ENCODE measurements around the gene CTNNA3. TPM values are rescaled to one million over a fixed set of nuclear protein-coding genes. Genes with fewer than 3 reads are reported as not detected.

The CTNNA3 gene
- total RNA-seq, 4 donors from 2014 or later: 0.68 to 75.2 (median 1.4) TPM

- H3K4me1 ChIP-seq: no peaks in the 10 kb centered on the region
- in situ Hi-C loops (cut with MboI; ENCODE audit: low pct_ligation_motif_present in 1 of 4, low pct_unique_long_range_greater_than_20kb in 1 of 4, low sequenced_read_pairs in 3 of 4): no loop called here
- 71 to 86% methylated on average over 1 to 2 of the region's 2 CpGs for WGBS, 2 donors (ENCODE audit: low coverage in 1 of 2)
- H3K36me3 ChIP-seq: no peaks in the 10 kb centered on the region
- no peak for DNase-seq
- no peak overlapping the region for H3K27ac ChIP-seq
- intact Hi-C loops (cut with DNase I; ENCODE audit: low total_unique reads): no loop called here
- TF ChIP-seq CTCF (IDR thresholded peaks at IDR 0.05) (no peak), POLR2AphosphoS5 (IDR thresholded peaks at IDR 0.05) (no peak), POLR2A (IDR thresholded peaks at IDR 0.05) (no peak), EP300 (IDR thresholded peaks at IDR 0.05; ENCODE audit: low read depth) (no peak)
- no peaks in the 10 kb centered on the region for H3K27me3 ChIP-seq
- no peak overlapping the region for H3K4me3 ChIP-seq
- H3K9me3 ChIP-seq: no peaks in the 10 kb centered on the region
Measured at GRCh38 chr10:67296926-67297325, 399.1 kb downstream of the CTNNA3 start.

- Histone ChIP-seq H3K4me1 (no peaks in the 10 kb centered on the region), H3K27ac (no peak overlapping the region), H3K4me3 (no peak overlapping the region), H3K36me3 (no peaks in the 10 kb centered on the region), H3K27me3 (no peaks in the 10 kb centered on the region), H3K9me3 (no peaks in the 10 kb centered on the region)
- intact Hi-C loops (cut with DNase I; ENCODE audit: low total_unique reads): no loop called here
- no peak for DNase-seq
- in situ Hi-C loops (cut with MboI; ENCODE audit: low pct_ligation_motif_present in 1 of 4, low pct_unique_long_range_greater_than_20kb in 1 of 4, low sequenced_read_pairs in 3 of 4): no loop called here
- WGBS, 2 donors (ENCODE audit: low coverage in 1 of 2): 71 to 78% methylated on average over 3 of the region's 3 CpGs
- no peak for TF ChIP-seq POLR2A (IDR thresholded peaks at IDR 0.05)
- no peak for TF ChIP-seq POLR2AphosphoS5 (IDR thresholded peaks at IDR 0.05)
- no peak for TF ChIP-seq EP300 (IDR thresholded peaks at IDR 0.05; ENCODE audit: low read depth)
- TF ChIP-seq CTCF (IDR thresholded peaks at IDR 0.05): no peak
Measured at GRCh38 chr10:67288688-67289410, 407.1 kb downstream of the CTNNA3 start.

- TF ChIP-seq POLR2AphosphoS5 (IDR thresholded peaks at IDR 0.05) (no peak), EP300 (IDR thresholded peaks at IDR 0.05; ENCODE audit: low read depth) (no peak), CTCF (IDR thresholded peaks at IDR 0.05) (no peak), POLR2A (IDR thresholded peaks at IDR 0.05) (no peak)
- no peak overlapping the region for H3K4me3 ChIP-seq
- no peak overlapping the region for H3K27ac ChIP-seq
- H3K36me3 ChIP-seq: no peaks in the 10 kb centered on the region
- no peak for DNase-seq
- in situ Hi-C loops (cut with MboI; ENCODE audit: low pct_ligation_motif_present in 1 of 4, low pct_unique_long_range_greater_than_20kb in 1 of 4, low sequenced_read_pairs in 3 of 4) (no loop called here), intact Hi-C loops (cut with DNase I; ENCODE audit: low total_unique reads) (no loop called here)
- 45 to 46% methylated on average over 1 of the region's 1 CpG for WGBS, 2 donors (ENCODE audit: low coverage in 1 of 2)
- H3K4me1 ChIP-seq: no peaks in the 10 kb centered on the region
- H3K9me3 ChIP-seq: no peaks in the 10 kb centered on the region
- H3K27me3 ChIP-seq: no peaks in the 10 kb centered on the region
Measured at GRCh38 chr10:67284589-67284988, 411.4 kb downstream of the CTNNA3 start.

GRCh38 chr10:67282871-67283270 is 413.1 kb downstream of the CTNNA3 start:
- no peaks in the 10 kb centered on the region for H3K36me3 ChIP-seq
- intact Hi-C loops (cut with DNase I; ENCODE audit: low total_unique reads) (no loop called here), in situ Hi-C loops (cut with MboI; ENCODE audit: low pct_ligation_motif_present in 1 of 4, low pct_unique_long_range_greater_than_20kb in 1 of 4, low sequenced_read_pairs in 3 of 4) (no loop called here)
- H3K4me3 ChIP-seq: no peak overlapping the region
- DNase-seq: no peak
- no peaks in the 10 kb centered on the region for H3K4me1 ChIP-seq
- no peaks in the 10 kb centered on the region for H3K9me3 ChIP-seq
- no peak overlapping the region for H3K27ac ChIP-seq
- H3K27me3 ChIP-seq: no peaks in the 10 kb centered on the region
- no peak for TF ChIP-seq POLR2AphosphoS5 (IDR thresholded peaks at IDR 0.05)
- TF ChIP-seq EP300 (IDR thresholded peaks at IDR 0.05; ENCODE audit: low read depth): no peak

GRCh38 chr10:67280405-67280804 is 415.6 kb downstream of the CTNNA3 start:
- intact Hi-C loops (cut with DNase I; ENCODE audit: low total_unique reads): no loop called here
- Histone ChIP-seq H3K9me3 (no peaks in the 10 kb centered on the region), H3K27ac (no peak overlapping the region), H3K4me3 (no peak overlapping the region), H3K36me3 (no peaks in the 10 kb centered on the region), H3K4me1 (no peaks in the 10 kb centered on the region), H3K27me3 (no peaks in the 10 kb centered on the region)
- no peak for DNase-seq
- TF ChIP-seq CTCF (IDR thresholded peaks at IDR 0.05) (no peak), POLR2AphosphoS5 (IDR thresholded peaks at IDR 0.05) (no peak), POLR2A (IDR thresholded peaks at IDR 0.05) (no peak), EP300 (IDR thresholded peaks at IDR 0.05; ENCODE audit: low read depth) (no peak)
- 84 to 100% methylated on average over 1 to 4 of the region's 4 CpGs for WGBS, 2 donors (ENCODE audit: low coverage in 1 of 2)
- in situ Hi-C loops (cut with MboI; ENCODE audit: low pct_ligation_motif_present in 1 of 4, low pct_unique_long_range_greater_than_20kb in 1 of 4, low sequenced_read_pairs in 3 of 4): no loop called here
